ENCODE measurements around the gene UNC13B. TPM values are rescaled to one million over a fixed set of nuclear protein-coding genes. Genes with fewer than 3 reads are reported as not detected.
"Not testable (repeated sequence)": the region's sequence is repeated elsewhere in the genome, so short reads cannot be mapped to it uniquely, and the experiment has no call there.

UNC13B gene
- total RNA-seq, 1 donor: 25.3 TPM

- DNase-seq (ENCODE audit: insufficient read length, low spot score, missing footprints): no peak
- Histone ChIP-seq H3K36me3 (ENCODE audit: insufficient read depth, low read length) (no peaks in the 10 kb centered on the region), H3K4me1 (ENCODE audit: insufficient read depth, low read length) (no peaks in the 10 kb centered on the region), H3K4me2 (ENCODE audit: insufficient read depth, low read length) (no peak overlapping the region), H3K9me3 (ENCODE audit: low read depth, low read length) (no peaks in the 10 kb centered on the region), H4K20me1 (ENCODE audit: insufficient read depth, low read length) (no peaks in the 10 kb centered on the region), H3K79me2 (ENCODE audit: insufficient read depth, low read length) (no peaks in the 10 kb centered on the region), H3K27me3 (ENCODE audit: insufficient read depth, low read length) (no peaks in the 10 kb centered on the region), H3K27ac (ENCODE audit: low read depth, low read length) (no peak overlapping the region), H2AFZ (ENCODE audit: low read length) (no peak overlapping the region), H3K4me3 (ENCODE audit: insufficient read depth, low read length) (no peak overlapping the region)
- no peak for TF ChIP-seq CTCF (IDR thresholded peaks at IDR 0.05; ENCODE audit: extremely low read depth, low read depth, low read length)
These were observed 11.1 kb downstream of the UNC13B start for GRCh38 chr9:35172878-35173277.

GRCh38 chr9:35177520-35177919, 15.7 kb downstream of the UNC13B start:
- no peak for TF ChIP-seq CTCF (IDR thresholded peaks at IDR 0.05; ENCODE audit: extremely low read depth, low read depth, low read length)
- H4K20me1 ChIP-seq (ENCODE audit: insufficient read depth, low read length): no peaks in the 10 kb centered on the region
- no peak for DNase-seq (ENCODE audit: insufficient read length, low spot score, missing footprints)

GRCh38 chr9:35179347-35180280, 17.8 kb downstream of the UNC13B start:
- Histone ChIP-seq H3K27me3 (ENCODE audit: insufficient read depth, low read length) (no peaks in the 10 kb centered on the region), H4K20me1 (ENCODE audit: insufficient read depth, low read length) (no peaks in the 10 kb centered on the region), H3K4me2 (ENCODE audit: insufficient read depth, low read length) (no peak overlapping the region), H3K27ac (ENCODE audit: low read depth, low read length) (no peak overlapping the region), H2AFZ (ENCODE audit: low read length) (no peak overlapping the region), H3K4me3 (ENCODE audit: insufficient read depth, low read length) (no peak overlapping the region), H3K36me3 (ENCODE audit: insufficient read depth, low read length) (no peaks in the 10 kb centered on the region), H3K4me1 (ENCODE audit: insufficient read depth, low read length) (no peaks in the 10 kb centered on the region), H3K79me2 (ENCODE audit: insufficient read depth, low read length) (no peaks in the 10 kb centered on the region), H3K9me3 (ENCODE audit: low read depth, low read length) (no peaks in the 10 kb centered on the region)
- peak; percentile 39 for DNase-seq (ENCODE audit: insufficient read length, low spot score, missing footprints)
- TF ChIP-seq CTCF (IDR thresholded peaks at IDR 0.05; ENCODE audit: extremely low read depth, low read depth, low read length): no peak

More at GRCh38 chr9:35177520-35177919, 15.7 kb downstream of the UNC13B start:
- Histone ChIP-seq H3K36me3 (ENCODE audit: insufficient read depth, low read length) (no peaks in the 10 kb centered on the region), H3K27me3 (ENCODE audit: insufficient read depth, low read length) (no peaks in the 10 kb centered on the region), H3K27ac (ENCODE audit: low read depth, low read length) (no peak overlapping the region), H3K4me3 (ENCODE audit: insufficient read depth, low read length) (no peak overlapping the region), H3K4me1 (ENCODE audit: insufficient read depth, low read length) (no peaks in the 10 kb centered on the region), H3K4me2 (ENCODE audit: insufficient read depth, low read length) (no peak overlapping the region), H3K79me2 (ENCODE audit: insufficient read depth, low read length) (no peaks in the 10 kb centered on the region), H3K9me3 (ENCODE audit: low read depth, low read length) (no peaks in the 10 kb centered on the region), H2AFZ (ENCODE audit: low read length) (no peak overlapping the region)

GRCh38 chr9:35180801-35181200, 19.0 kb downstream of the UNC13B start:
- DNase-seq (ENCODE audit: insufficient read length, low spot score, missing footprints): no peak
- H3K4me1 ChIP-seq (ENCODE audit: insufficient read depth, low read length): no peaks in the 10 kb centered on the region
- TF ChIP-seq CTCF (IDR thresholded peaks at IDR 0.05; ENCODE audit: extremely low read depth, low read depth, low read length): no peak
- H3K4me3 ChIP-seq (ENCODE audit: insufficient read depth, low read length): no peak overlapping the region
- H3K27ac ChIP-seq (ENCODE audit: low read depth, low read length): no peak overlapping the region
- no peaks in the 10 kb centered on the region for H4K20me1 ChIP-seq (ENCODE audit: insufficient read depth, low read length)
- no peaks in the 10 kb centered on the region for H3K27me3 ChIP-seq (ENCODE audit: insufficient read depth, low read length)
- no peaks in the 10 kb centered on the region for H3K36me3 ChIP-seq (ENCODE audit: insufficient read depth, low read length)
- H3K4me2 ChIP-seq (ENCODE audit: insufficient read depth, low read length): no peak overlapping the region
- no peaks in the 10 kb centered on the region for H3K79me2 ChIP-seq (ENCODE audit: insufficient read depth, low read length)
- H3K9me3 ChIP-seq (ENCODE audit: low read depth, low read length): no peaks in the 10 kb centered on the region
- no peak overlapping the region for H2AFZ ChIP-seq (ENCODE audit: low read length)

- not testable (repeated sequence) for H2AFZ ChIP-seq (ENCODE audit: low read length); H3K36me3 ChIP-seq (ENCODE audit: insufficient read depth, low read length); H3K27ac ChIP-seq (ENCODE audit: low read depth, low read length); H3K9me3 ChIP-seq (ENCODE audit: low read depth, low read length); H3K79me2 ChIP-seq (ENCODE audit: insufficient read depth, low read length); H3K4me1 ChIP-seq (ENCODE audit: insufficient read depth, low read length); DNase-seq (ENCODE audit: insufficient read length, low spot score, missing footprints); H3K27me3 ChIP-seq (ENCODE audit: insufficient read depth, low read length); H4K20me1 ChIP-seq (ENCODE audit: insufficient read depth, low read length); H3K4me3 ChIP-seq (ENCODE audit: insufficient read depth, low read length); H3K4me2 ChIP-seq (ENCODE audit: insufficient read depth, low read length)
These were observed 20.6 kb downstream of the UNC13B start for GRCh38 chr9:35182401-35182800.
